SK-MEL-5 (cell line): ENCODE results near the gene JAK3. TPM values are rescaled to one million over a fixed set of nuclear protein-coding genes. Genes with fewer than 3 reads are reported as not detected.
"Not testable (repeated sequence)": the region's sequence is repeated elsewhere in the genome, so short reads cannot be mapped to it uniquely, and the experiment has no call there.

Experiments
- DNase-seq: peaks from one replicate; pipeline ENCODE4 v3.0.0-alpha.2; 2016; ENCODE audit warnings: low read depth, low spot score
- in situ Hi-C: cut with HindIII; loops from 2 replicates; pipeline ENCODE4 v1.10.0; 2016; ENCODE audit warnings: low sequenced_read_pairs, high pct_unique_total_duplicates, low pct_unique_long_range_greater_than_20kb
- total RNA-seq: library from RNA; depleted of rRNA; stranded (reverse); fragments of >200 nt; shearing (Covaris generic); gene quantifications from 2 replicates; pipeline ENCODE4 v1.2.3, GENCODE V29; 2014

JAK3 gene
- total RNA-seq, 1 experiment from 2014 or later: 0.24 TPM

DNA sequence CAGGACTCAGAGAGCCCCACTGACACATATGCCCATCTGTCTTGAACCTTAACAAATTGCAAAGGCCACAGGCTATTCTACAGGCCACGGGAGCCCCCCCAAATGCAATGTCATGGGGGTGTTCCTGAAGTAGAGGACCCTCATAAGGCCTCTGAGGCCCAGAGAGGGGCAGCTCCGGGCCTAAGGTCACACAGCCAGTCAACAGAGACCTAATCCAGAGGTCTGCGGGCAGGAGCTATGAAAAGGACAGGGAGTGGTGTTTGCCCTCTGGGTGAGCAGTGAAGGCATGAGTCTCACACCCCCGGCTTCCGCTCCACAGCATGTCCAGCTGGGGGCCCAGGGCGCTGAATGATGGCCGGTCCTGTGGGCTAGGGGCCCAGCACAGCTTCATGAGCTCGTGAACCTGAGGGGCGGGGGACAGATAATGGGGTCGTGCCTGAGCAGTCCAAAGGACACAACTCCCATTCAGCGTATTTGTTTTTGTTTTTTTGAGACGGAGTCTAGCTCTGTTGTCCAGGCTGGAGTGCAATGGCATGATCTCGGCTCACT is 21.2 kb downstream of the JAK3 start:
- in situ Hi-C loops: no loop called here
- DNase-seq: no peak

DNA sequence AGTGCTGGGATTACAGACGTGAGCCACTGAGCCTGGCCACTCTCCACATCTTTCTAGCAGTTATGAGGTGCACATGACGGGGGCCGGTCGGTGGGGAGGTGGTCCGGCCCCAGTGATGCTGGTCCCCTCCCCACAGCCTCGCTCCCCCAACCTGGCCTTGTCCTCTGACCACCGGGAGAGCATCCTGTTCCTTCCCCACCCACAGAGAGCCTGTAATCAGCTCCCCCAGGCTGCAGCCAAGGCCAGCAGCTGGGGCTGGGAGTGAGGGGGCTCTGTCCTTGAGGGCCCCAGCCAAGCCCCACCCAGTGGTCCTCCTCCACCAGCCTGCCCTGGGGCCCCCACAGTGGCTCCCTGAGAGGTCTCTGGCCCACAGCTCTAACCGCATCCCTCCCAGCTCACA is 23.4 kb downstream of the JAK3 start:
- no peak for DNase-seq
- in situ Hi-C loops: no loop called here

DNA sequence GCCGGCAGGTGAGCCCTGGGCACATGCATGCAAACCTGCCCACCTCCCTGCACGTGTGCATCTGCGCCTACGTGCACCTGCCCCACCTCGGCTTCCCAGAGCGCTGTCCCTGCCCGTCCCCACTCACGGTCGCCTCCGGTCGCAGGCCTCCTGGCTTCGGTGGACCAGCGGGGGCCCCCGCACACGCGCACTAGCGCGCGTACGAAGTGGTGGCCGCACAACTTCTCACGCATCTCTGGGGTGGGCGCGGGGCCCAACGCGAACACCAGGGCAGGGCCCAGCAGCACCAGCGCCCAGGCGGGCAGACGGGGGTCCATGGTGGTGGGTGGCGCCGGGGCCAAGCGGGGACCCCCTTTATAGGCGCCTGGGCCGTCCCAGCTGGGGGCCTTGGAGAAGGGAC is 26.6 kb downstream of the JAK3 start, which contains the start of gene INSL3:
TSS of gene INSL3 (minus strand) at position 330 of the 400 bp plus-strand sequence. CDS start at position 317, 13 bp downstream.
- DNase-seq: no peak
- in situ Hi-C loops: no loop called here

DNA sequence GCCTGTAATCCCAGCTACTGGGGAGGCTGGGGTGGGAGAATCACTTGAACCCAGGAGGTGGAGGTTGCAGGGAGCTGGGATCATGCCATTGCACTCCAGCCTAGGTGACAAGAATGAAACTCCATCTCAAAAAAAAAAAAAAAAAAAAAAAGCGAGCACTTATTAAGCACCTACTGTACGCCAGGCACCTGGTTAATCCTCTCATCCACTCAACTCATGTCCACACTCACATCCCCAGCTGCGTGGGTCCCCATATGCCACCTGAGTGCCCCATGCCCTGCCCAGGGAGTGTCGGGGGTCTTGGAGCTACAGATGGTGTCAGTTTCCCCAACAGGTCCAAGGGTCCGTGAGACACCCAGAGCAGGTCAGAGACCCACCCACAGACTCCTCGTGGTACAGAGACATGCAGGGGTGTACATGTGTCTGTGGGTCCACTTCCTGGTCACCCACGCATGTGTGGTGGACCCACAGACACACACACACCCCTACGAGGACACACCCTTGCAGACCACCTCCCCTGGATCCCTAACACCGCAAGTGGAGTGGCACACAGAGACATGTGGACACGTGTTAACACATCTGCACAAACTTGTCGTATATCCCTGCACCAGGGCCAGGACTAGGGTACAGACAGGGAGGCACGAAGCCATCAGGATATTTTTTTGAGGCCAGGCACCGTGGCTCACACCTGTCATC is 30.0 kb downstream of the JAK3 start:
- no peak for DNase-seq
- in situ Hi-C loops: no loop called here

DNA sequence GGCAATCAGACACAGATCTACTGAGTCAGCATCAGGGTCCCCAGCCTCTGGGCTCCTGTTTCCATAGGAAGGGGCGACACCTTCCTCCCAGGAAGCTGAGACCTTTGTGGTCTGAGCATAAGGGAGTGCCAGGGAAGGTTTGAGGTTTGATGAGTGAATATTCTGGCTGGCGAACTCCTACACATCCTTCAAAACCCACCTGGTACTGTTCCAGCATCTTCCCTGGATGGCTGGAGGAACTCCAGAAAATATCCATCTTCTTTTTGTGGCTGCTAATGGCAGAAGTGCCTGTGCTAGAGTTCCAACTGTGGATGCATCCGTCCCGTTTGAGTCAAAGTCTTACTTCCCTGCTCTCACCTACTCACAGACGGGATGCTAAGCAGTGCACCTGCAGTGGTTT is 35.7 kb downstream of the JAK3 start:
- in situ Hi-C loops: no loop called here
- DNase-seq: no peak

DNA sequence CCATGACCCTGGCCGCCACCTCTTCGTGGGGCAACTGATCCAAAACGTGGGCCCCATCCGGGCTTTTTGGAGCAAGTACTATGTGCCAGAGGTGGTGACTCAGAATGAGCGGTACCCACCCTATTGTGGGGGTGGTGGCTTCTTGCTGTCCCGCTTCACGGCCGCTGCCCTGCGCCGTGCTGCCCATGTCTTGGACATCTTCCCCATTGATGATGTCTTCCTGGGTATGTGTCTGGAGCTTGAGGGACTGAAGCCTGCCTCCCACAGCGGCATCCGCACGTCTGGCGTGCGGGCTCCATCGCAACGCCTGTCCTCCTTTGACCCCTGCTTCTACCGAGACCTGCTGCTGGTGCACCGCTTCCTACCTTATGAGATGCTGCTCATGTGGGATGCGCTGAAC is 36.1 kb downstream of the JAK3 start:
- in situ Hi-C loops: no loop called here
- no peak for DNase-seq

DNA sequence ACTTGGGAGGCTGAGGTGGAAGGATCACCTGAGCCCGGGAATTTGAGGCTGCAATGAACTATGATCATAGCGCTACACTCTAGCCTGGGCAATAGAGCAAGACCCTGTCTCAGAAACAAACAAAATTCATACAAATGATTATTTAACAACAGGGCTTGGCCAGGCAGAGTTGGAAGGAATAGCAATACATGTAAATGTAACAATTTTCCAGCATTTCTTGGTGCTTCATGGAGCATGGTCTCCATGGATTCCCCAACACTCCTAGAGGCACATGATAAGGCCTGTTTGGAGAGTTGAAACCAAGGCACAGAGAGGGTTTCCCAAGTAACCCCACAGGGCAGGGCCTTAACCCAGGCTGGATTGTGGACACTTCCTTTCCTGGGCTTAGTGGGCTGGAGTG is 36.7 kb downstream of the JAK3 start:
- DNase-seq: no peak
- in situ Hi-C loops: no loop called here

DNA sequence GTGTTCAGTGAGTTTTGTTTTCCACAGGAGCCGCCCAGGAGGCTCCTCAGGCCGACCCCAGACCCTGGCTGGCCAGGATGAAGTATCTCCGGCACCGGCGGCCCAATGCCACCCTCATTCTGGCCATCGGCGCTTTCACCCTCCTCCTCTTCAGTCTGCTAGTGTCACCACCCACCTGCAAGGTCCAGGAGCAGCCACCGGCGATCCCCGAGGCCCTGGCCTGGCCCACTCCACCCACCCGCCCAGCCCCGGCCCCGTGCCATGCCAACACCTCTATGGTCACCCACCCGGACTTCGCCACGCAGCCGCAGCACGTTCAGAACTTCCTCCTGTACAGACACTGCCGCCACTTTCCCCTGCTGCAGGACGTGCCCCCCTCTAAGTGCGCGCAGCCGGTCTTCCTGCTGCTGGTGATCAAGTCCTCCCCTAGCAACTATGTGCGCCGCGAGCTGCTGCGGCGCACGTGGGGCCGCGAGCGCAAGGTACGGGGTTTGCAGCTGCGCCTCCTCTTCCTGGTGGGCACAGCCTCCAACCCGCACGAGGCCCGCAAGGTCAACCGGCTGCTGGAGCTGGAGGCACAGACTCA is 40.0 kb downstream of the JAK3 start:
- DNase-seq: no peak
- in situ Hi-C loops: no loop called here

DNA sequence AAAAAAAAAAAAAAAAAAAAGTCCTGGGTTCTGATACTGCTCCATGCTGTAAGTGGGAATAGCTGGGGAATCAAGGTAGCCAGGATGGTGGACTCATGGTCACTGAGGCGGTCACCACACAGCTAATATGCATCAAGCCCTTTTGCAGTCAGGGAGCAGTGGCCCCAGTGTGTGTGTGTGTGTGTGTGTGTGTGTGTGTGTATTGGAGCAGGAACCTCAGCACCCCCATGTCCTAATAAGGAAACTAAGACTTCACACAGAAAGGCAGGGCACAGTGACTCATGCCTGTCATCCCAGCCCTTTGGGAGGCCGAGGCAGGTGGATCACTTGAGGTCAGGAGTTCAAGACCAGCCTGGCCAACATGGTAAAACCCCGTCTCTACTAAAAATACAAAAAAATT is 40.8 kb downstream of the JAK3 start:
- in situ Hi-C loops: no loop called here
- no peak for DNase-seq

DNA sequence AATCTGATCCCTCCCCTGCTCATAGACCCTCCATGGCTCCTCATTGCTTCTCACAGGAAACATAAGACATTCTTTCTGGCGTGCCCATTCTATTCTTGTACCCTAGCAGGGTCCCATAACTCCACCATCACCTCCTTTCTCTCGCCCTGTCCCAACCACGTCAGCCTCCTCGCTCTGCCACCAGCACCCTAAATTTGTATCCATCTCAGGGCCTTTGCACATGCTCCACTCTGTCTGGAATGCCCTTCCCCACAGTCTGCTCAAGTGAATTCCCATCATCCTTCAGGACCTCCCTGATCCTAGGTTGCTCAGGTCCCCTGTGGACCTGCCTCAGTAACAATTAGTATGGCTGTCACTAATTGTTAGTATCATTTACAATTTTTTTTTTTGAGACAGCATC is 42.4 kb downstream of the JAK3 start:
- DNase-seq: no peak
- in situ Hi-C loops: no loop called here

DNA sequence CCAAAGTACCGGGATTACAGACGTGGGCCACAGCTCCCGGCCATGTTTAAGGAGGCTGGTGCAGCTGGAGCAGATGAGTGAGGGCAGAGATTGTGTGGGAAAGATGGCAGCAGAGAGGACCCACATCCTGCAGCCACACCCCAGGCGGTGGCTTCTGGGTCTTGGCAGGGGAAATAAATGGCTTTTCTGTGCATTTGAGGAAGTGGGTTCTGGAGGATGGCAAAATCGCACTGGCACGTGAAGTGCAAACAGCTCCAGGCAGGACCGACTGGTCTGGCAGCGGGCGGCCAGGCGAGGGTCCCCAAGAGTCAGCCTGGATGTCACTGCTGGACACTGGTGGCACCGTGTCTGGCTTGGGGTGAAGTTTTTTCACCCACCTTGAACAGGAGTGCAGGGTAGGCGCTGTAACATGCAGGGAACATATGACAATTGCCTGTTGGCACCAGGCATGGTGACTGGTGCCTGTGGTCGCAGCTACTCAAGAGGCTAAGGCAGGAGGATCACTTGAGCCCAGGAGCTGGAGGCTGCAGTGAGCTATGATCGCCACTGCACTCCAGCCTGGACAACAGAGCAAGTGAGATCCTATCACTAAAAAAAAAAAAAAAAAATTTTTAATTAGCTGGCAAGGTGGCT is 44.4 kb downstream of the JAK3 start:
- no peak for DNase-seq
- in situ Hi-C loops: no loop called here

DNA sequence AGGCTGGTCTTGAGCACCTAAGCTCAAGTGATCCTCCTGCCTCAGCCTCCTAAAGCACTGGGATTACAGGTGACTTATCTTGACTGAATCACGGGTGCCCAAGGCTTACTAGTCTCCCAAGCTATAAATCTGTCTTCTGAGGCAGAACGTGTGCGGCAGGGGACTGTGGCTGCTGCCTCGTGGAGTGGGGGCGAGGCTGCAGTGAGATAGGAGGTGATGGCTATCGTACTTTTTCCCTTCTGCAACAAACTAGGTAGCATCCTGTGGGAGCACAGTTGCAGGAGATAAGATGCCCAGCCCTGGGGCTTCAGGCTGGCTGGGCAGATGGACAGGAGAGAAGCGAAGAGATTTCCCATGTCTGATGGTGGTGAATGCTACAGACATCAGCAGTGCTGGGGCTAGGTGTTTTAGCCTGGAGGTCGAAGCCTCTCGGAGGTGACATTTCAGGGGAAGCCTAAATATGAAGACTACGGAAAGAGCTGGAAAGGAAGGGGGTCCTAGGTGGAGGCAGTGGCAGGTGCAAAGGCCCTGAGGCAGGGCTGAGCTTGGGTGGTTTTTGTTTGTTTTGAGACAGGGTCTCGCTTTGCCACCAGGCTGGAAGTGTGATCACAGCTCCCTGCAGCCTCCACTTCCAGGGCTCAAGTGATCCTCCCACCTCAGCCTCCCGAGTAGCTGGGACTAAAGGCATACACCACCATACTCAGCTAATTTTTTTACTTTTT is 45.5 kb downstream of the JAK3 start:
- DNase-seq: no peak
- in situ Hi-C loops: no loop called here

DNA sequence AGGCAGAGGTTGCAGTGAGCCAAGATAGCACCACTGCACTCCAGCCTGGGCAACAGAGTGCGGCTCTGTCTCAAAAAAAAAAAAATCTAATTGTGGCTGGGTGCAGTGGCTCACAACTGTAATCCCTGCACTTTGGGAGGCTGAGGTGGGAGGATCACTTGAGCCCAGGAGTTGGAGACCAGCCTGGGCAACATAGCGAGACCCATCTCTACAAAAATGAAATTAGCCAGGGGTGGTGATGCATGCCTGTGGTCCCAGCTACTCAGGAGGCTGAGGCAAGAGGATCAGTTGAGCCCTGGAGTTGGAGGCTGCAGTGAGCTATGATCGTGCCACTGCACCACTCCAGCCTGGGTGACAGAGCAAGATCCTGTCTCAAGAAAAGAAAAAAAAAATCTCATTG is 49.2 kb downstream of the JAK3 start:
- in situ Hi-C loops, DNase-seq: not testable (repeated sequence)

DNA sequence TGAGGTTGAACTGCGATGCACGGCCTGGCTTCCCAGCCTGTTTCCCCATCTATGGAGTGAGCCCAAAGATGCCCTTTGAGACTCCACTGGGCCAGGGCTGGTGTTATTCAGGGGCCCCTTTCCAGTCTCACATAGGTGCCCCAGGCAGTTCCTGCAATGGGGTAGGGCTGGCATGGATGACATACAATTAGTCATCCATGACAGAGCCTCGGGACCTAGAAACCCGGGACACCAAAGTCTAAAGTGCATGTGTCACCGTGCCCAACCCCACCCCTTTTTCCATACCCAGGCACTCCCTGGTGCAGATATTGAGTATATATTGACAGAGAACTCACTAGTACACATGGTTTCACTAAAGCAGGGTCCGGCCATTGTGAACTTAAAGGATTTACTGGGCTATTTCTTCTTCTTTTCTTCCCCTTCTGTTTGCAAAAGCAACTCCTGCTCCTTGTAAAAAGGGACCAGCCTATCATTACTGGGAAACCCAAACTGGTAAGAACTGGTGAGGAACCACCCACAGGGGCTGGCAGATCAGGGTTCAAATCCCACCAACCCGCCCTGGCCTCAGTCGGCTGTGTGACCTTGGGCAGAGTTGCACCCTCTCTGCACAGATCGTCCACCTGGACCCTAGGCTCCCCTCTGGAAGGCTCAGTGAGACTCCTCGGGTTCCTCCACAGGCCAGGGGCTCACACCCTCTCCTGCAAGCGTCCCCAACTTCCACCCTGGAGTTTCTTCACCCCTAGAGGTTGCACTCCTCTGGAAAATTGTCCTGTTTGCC is 50.2 kb downstream of the JAK3 start:
- in situ Hi-C loops: no loop called here
- no peak for DNase-seq

DNA sequence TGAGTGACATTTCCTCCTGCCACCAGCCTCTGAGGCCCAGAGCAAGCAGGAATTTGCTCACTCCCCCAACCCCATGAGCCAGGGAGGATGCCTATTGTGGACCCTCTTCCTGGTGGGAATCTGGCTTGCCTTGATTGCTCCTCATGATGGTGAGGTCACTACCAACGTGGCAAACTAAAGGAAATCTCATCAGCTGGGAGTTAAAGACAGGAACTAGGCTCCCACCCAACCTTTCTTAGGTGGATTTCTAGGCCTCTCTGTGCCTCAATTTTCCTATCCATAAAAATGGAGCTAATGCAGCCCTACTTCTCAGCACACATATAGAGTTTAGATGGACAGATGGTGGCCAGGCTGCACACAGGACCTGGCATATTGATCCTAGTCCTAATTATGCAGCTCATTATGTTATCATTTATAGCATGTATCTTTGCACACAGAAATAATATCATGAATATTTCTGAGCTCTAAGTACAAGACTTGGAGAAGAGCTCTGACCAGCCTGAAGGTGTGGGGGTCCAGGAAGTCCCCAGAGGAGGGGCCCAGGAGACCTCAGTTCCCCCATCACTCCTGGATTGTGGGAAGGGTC is 50.9 kb downstream of the JAK3 start:
- in situ Hi-C loops: no loop called here
- no peak for DNase-seq

DNA sequence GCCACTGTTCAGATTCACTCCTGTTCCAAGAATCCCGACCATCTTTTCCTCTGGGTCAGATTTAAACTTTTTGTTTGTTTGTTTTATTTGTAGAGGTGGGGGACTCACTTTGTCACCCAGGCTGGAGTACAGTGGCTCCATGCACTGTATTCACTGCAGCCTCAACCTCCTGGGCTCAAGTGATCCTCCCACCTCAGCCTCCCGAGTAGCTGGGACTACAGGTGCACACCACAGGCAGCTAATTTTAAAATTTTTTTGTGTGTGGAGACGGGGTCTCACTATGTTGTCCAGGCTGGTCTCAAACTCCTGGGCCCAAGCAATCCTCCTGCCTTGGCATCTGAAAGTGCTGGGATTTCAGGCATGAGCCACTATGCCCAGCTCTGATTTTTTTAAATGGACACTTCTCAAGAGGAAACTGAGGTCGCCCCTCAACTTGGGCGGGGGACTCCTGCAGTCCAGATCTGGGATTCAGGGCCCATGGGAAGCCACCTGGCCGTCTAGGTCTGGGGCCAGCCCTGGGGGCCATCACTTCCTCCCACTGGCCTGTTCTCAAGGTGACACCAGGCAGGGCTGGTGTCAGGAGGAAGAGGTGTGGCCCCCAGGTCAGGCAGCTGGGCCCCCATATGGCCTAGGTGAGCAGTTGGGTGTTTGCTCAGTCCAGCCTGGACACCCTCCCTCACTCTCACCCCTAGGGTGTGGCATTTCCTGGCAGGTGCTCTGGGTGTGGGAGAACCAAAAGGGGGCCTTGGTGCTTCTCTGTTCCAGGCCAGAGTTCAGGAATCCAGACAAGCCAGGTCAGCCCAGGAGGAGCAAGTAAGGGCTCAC is 51.6 kb downstream of the JAK3 start:
- in situ Hi-C loops: no loop called here
- DNase-seq: no peak

DNA sequence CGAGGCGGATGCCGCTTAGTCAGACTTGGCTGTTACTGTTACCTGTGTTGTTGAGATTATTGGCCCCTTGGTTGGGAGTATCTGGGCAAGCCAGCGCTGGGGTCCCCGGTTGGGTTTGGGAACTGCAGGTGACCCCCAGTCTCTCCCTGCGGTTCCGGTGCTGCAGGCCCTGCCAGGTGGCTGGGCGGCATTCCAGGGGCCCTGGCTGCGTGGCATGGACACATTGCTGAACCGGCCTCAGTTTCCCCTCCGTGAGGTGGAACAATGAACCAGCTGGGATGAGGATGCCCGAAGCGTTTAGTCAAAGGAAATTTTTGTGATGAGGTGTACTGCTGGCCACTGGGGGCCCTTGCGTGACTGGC is 52.3 kb downstream of the JAK3 start:
- DNase-seq: no peak
- in situ Hi-C loops: no loop called here
